ENCODE data around the gene PIF1.

The PIF1 gene

GRCh38 chr15:64783796-64784195, 41.7 kb downstream of the PIF1 start:
- Histone ChIP-seq H3K27me3 (ENCODE audit: low read depth, low read length) (no peaks in the 10 kb centered on the region), H3K79me2 (ENCODE audit: low read length) (no peaks in the 10 kb centered on the region), H3K36me3 (replicated peaks; ENCODE audit: low read depth, low read length) (no peaks in the 10 kb centered on the region), H3K4me3 (ENCODE audit: low read length) (no peak overlapping the region), H3K27ac (ENCODE audit: low read length) (no peak overlapping the region), H3K9ac (ENCODE audit: low read length) (no peak overlapping the region), H3K9me3 (ENCODE audit: insufficient read depth, low read length) (no peaks in the 10 kb centered on the region), H4K20me1 (ENCODE audit: insufficient read depth, low read length) (no peaks in the 10 kb centered on the region), H3K4me1 (ENCODE audit: low read length) (no peaks in the 10 kb centered on the region), H2AFZ (ENCODE audit: low read depth, low read length) (no peak overlapping the region), H3K4me2 (ENCODE audit: low read length) (no peak overlapping the region)
- TF ChIP-seq EZH2phosphoT487 (IDR thresholded peaks at IDR 0.05; ENCODE audit: low read depth): no peak
- TF ChIP-seq, protein P1, sequence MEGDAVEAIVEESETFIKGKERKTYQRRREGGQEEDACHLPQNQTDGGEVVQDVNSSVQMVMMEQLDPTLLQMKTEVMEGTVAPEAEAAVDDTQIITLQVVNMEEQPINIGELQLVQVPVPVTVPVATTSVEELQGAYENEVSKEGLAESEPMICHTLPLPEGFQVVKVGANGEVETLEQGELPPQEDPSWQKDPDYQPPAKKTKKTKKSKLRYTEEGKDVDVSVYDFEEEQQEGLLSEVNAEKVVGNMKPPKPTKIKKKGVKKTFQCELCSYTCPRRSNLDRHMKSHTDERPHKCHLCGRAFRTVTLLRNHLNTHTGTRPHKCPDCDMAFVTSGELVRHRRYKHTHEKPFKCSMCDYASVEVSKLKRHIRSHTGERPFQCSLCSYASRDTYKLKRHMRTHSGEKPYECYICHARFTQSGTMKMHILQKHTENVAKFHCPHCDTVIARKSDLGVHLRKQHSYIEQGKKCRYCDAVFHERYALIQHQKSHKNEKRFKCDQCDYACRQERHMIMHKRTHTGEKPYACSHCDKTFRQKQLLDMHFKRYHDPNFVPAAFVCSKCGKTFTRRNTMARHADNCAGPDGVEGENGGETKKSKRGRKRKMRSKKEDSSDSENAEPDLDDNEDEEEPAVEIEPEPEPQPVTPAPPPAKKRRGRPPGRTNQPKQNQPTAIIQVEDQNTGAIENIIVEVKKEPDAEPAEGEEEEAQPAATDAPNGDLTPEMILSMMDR (IDR thresholded peaks at IDR 0.05; ENCODE audit: low read depth, low read length): no peak

DNA sequence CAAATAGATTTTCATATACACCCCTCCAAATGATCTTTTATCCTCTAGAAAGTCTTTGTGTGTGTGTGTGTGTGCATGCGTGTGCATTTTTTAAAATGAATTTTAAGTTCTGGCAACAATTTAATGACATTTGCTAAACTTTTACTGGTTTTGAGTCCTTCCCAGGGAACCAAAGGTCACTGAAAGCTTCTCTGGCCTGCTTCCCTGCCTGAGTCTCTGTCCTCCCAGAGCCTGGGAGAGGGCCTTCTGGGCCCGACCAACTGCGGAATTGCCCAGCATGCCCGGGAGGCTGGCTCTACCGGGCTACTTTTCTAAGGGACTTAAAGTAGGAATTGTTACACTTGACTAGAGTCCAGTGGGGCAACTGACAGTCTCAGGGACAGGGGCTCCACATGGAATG, 42.7 kb downstream of the PIF1 start:
- Histone ChIP-seq H3K27ac (ENCODE audit: low read length) (no peak overlapping the region), H3K9me3 (ENCODE audit: insufficient read depth, low read length) (no peaks in the 10 kb centered on the region), H3K4me1 (ENCODE audit: low read length) (no peaks in the 10 kb centered on the region), H3K79me2 (ENCODE audit: low read length) (no peaks in the 10 kb centered on the region), H3K27me3 (ENCODE audit: low read depth, low read length) (no peaks in the 10 kb centered on the region), H4K20me1 (ENCODE audit: insufficient read depth, low read length) (no peaks in the 10 kb centered on the region), H2AFZ (ENCODE audit: low read depth, low read length) (no peak overlapping the region), H3K4me3 (ENCODE audit: low read length) (no peak overlapping the region), H3K9ac (ENCODE audit: low read length) (no peak overlapping the region), H3K36me3 (replicated peaks; ENCODE audit: low read depth, low read length) (no peaks in the 10 kb centered on the region), H3K4me2 (ENCODE audit: low read length) (no peak overlapping the region)
- TF ChIP-seq, protein P1 (IDR thresholded peaks at IDR 0.05; ENCODE audit: low read depth, low read length): no peak
- TF ChIP-seq EZH2phosphoT487 (IDR thresholded peaks at IDR 0.05; ENCODE audit: low read depth): no peak

DNA sequence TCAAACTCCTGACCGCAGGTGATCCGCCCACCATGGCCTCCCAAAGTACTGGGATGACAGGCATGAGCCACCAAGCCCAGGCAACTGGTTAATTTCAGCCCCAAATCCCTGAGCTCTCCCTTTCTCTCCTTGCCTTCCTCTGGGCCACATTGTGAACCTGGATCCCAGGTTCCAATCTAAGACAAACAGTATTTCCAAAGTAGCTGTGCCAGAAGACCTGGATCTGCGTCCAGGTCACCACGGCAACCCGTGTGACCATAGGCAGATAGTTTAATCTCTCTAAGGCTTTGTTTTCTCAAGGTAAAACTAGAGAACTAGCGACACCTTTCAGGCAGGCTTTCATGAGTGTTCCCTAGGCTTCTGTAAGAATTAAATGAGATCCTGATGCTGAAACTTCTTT, 44.1 kb downstream of the PIF1 start:
- TF ChIP-seq, protein P1 (IDR thresholded peaks at IDR 0.05; ENCODE audit: low read depth, low read length): no peak
- TF ChIP-seq EZH2phosphoT487 (IDR thresholded peaks at IDR 0.05; ENCODE audit: low read depth): no peak
- H3K9ac ChIP-seq (ENCODE audit: low read length): no peak overlapping the region
- no peak overlapping the region for H2AFZ ChIP-seq (ENCODE audit: low read depth, low read length)
- H3K4me3 ChIP-seq (ENCODE audit: low read length): no peak overlapping the region
- H3K4me1 ChIP-seq (ENCODE audit: low read length): no peaks in the 10 kb centered on the region
- no peaks in the 10 kb centered on the region for H4K20me1 ChIP-seq (ENCODE audit: insufficient read depth, low read length)
- no peaks in the 10 kb centered on the region for H3K27me3 ChIP-seq (ENCODE audit: low read depth, low read length)
- no peak overlapping the region for H3K27ac ChIP-seq (ENCODE audit: low read length)
- no peaks in the 10 kb centered on the region for H3K79me2 ChIP-seq (ENCODE audit: low read length)
- no peak overlapping the region for H3K4me2 ChIP-seq (ENCODE audit: low read length)
- no peaks in the 10 kb centered on the region for H3K9me3 ChIP-seq (ENCODE audit: insufficient read depth, low read length)
- no peaks in the 10 kb centered on the region for H3K36me3 ChIP-seq (replicated peaks; ENCODE audit: low read depth, low read length)

- no peaks in the 10 kb centered on the region for H4K20me1 ChIP-seq (ENCODE audit: insufficient read depth, low read length)
- no peaks in the 10 kb centered on the region for H3K9me3 ChIP-seq (ENCODE audit: insufficient read depth, low read length)
- no peak overlapping the region for H3K4me2 ChIP-seq (ENCODE audit: low read length)
- no peak overlapping the region for H3K27ac ChIP-seq (ENCODE audit: low read length)
- H2AFZ ChIP-seq (ENCODE audit: low read depth, low read length): no peak overlapping the region
- H3K36me3 ChIP-seq (replicated peaks; ENCODE audit: low read depth, low read length): no peaks in the 10 kb centered on the region
- TF ChIP-seq EZH2phosphoT487 (IDR thresholded peaks at IDR 0.05; ENCODE audit: low read depth): no peak
- TF ChIP-seq, protein P1 (IDR thresholded peaks at IDR 0.05; ENCODE audit: low read depth, low read length): no peak
- no peaks in the 10 kb centered on the region for H3K27me3 ChIP-seq (ENCODE audit: low read depth, low read length)
- no peak overlapping the region for H3K4me3 ChIP-seq (ENCODE audit: low read length)
- no peaks in the 10 kb centered on the region for H3K79me2 ChIP-seq (ENCODE audit: low read length)
- H3K9ac ChIP-seq (ENCODE audit: low read length): no peak overlapping the region
- H3K4me1 ChIP-seq (ENCODE audit: low read length): no peaks in the 10 kb centered on the region
Measured at GRCh38 chr15:64780600-64781156, 44.8 kb downstream of the PIF1 start.

Measured in OCI-LY3 (cell line).